Ishikawa (cell line): ENCODE data around the gene EDARADD.

Experiments
- CEBPB ChIP-seq: IDR thresholded peaks from 2 replicates; pipeline ENCODE4 v1.6.1; 2012
- CREB1 ChIP-seq: IDR thresholded peaks from 2 replicates; pipeline ENCODE4 v1.6.1; 2012; ENCODE audit warnings: low read depth
- EGR1 ChIP-seq: IDR thresholded peaks from 2 replicates; pipeline ENCODE4 v1.6.1; 2012
- EP300 ChIP-seq: IDR thresholded peaks from 2 replicates; pipeline ENCODE4 v1.6.1; 2012; ENCODE audit warnings: borderline replicate concordance
- FOXM1 ChIP-seq: IDR thresholded peaks from 2 replicates; pipeline ENCODE4 v1.6.1; 2012; ENCODE audit warnings: low read depth, borderline replicate concordance
- NFIC ChIP-seq: IDR thresholded peaks from 2 replicates; pipeline ENCODE4 v1.6.1; 2012
- RAD21 ChIP-seq: IDR thresholded peaks from 2 replicates; pipeline ENCODE4 v1.6.1; 2012; ENCODE audit warnings: low read depth
- REST ChIP-seq: IDR thresholded peaks from 2 replicates; pipeline ENCODE4 v1.6.1; 2012; ENCODE audit warnings: low read depth, mild to moderate bottlenecking
- TAF1 ChIP-seq: IDR thresholded peaks from 2 replicates; pipeline ENCODE4 v1.6.1; 2012; ENCODE audit warnings: low read depth, mild to moderate bottlenecking
- TEAD4 ChIP-seq: IDR thresholded peaks from 2 replicates; pipeline ENCODE4 v1.6.1; 2012
- YY1 ChIP-seq: IDR thresholded peaks from 2 replicates; pipeline ENCODE4 v1.6.1; 2012; ENCODE audit warnings: low read depth
- TF ChIP-seq, protein P1 (sequence below): IDR thresholded peaks from 2 replicates; pipeline ENCODE4 v1.6.1; 2012
- TF ChIP-seq, protein P2 (sequence below): IDR thresholded peaks from 2 replicates; pipeline ENCODE4 v1.6.1; 2012

DNA sequence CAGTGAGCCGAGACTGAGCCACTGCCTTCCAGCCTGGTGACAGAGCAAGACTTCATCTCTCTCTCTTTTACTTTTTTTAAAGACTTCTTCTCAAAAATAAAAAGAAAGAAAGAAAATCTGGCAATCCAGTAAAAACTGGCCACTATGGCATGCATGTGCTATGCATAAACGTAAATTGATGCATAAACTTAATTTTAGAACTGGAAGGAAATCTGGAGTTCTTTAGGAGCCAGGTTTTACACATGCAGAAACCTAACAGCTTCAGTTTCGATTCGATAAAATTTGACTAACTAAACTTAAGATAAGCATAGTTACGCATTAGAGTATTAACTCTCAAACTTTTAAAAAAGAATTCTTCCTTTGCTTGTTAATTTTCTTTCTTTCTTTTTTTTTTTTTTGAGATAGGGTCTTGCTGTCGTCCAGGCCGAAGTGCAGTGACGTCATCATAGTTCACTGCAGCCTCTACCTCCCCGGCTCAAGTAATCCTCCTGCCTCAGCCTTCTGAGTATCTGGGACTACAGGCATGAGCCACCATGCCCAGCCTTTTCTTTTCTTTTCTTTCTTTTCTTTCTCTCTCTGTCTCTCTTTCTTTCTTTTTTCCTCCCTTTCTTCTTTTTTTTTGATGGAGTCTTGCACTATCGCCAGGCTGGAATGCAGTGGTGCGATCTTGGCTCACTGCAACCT, 117.8 kb downstream of the EDARADD start:
- TF ChIP-seq, protein P1, sequence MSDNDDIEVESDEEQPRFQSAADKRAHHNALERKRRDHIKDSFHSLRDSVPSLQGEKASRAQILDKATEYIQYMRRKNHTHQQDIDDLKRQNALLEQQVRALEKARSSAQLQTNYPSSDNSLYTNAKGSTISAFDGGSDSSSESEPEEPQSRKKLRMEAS: no peak
- TF ChIP-seq CEBPB: no peak
- no peak for TF ChIP-seq RAD21
- TF ChIP-seq, protein P2, sequence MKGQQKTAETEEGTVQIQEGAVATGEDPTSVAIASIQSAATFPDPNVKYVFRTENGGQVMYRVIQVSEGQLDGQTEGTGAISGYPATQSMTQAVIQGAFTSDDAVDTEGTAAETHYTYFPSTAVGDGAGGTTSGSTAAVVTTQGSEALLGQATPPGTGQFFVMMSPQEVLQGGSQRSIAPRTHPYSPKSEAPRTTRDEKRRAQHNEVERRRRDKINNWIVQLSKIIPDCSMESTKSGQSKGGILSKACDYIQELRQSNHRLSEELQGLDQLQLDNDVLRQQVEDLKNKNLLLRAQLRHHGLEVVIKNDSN: no peak
- no peak for TF ChIP-seq REST
- TF ChIP-seq YY1: no peak
- no peak for TF ChIP-seq EP300
- TF ChIP-seq FOXM1: no peak
- no peak for TF ChIP-seq CREB1
- TF ChIP-seq TEAD4: no peak
- TF ChIP-seq TAF1: no peak
- TF ChIP-seq NFIC: no peak
- TF ChIP-seq EGR1: no peak
